M059J (cell line): Measurements from ENCODE around the gene ARMC9. TPM values are rescaled to one million over a fixed set of nuclear protein-coding genes. Genes with fewer than 3 reads are reported as not detected.

Experiments
- DNase-seq: peaks from one replicate; pipeline ENCODE4 v3.0.0-alpha.2; 2012; ENCODE audit warnings: low read depth
- total RNA-seq: library from RNA; depleted of rRNA; stranded (reverse); fragments of >200 nt; shearing (Covaris generic); gene quantifications from 2 replicates; pipeline ENCODE4 v1.2.3, GENCODE V29; 2014

Gene ARMC9
- total RNA-seq, 1 experiment from 2014 or later: 68.2 TPM

- DNase-seq: peak; percentile 90
Observed at GRCh38 chr2:231308631-231309428, 110.4 kb downstream of the ARMC9 start.

GRCh38 chr2:231312066-231312465, 113.6 kb downstream of the ARMC9 start:
- no peak for DNase-seq

DNA sequence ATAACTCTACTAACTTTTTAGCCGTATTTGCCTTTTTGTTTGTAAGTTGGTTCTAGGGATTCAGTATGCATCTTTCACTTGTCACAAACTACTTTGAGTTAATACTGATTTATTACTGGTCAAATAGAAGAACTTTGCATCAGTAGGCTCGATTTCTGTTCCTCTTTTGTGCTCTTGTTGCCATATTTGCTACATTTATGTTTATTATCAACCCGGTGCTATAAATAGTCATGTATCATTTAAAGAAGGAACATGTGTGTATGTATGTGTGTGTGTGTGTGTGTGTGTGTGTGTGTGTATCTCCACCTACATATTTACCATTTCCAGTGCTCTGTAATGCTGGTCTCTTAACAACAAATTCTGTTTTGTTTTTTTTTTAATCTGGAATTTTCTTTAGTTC, 117.5 kb downstream of the ARMC9 start:
- DNase-seq: no peak

GRCh38 chr2:231317579-231317978, 119.1 kb downstream of the ARMC9 start:
- no peak for DNase-seq

DNA sequence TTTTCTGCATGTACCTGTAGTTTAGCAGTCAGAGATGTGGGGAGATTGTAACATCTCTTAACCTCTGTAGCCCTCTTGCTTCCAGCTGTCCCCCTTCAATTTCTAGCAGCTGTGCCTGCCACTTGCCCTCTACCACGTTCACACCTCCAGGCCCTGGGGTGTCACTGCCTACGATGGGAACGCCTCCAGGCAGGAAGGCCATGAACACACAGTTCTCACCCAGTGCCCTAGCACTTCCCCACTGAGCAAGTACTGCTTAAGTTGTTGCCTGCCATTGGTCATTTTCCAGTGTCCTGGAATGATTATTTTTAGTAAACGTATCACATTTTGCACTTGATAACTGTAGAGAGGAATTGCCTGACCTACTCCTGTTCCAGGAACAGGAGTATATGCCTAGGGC, 120.0 kb downstream of the ARMC9 start:
- DNase-seq: no peak

DNA sequence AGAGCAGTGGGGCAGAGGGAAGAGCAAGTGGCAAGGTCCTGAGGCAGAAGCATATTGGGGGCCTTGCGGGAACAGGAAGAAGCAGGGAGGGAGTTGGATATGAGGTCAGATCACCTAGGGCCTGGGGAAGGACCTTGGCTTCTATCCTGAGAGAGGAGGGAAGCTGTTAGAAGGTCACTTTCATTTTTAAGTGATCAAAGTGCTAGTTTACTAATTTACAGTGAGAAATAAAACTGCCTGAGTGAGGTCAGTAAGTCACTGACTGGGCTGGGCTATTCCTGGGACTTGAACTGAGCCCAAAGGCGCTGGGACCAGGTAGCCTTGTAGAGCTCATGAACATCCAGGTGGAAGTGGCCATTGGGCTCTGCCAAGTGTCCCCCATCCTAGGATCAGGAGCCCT, 120.5 kb downstream of the ARMC9 start:
- DNase-seq: no peak

GRCh38 chr2:231319867-231320266, 121.4 kb downstream of the ARMC9 start:
- DNase-seq: no peak

DNA sequence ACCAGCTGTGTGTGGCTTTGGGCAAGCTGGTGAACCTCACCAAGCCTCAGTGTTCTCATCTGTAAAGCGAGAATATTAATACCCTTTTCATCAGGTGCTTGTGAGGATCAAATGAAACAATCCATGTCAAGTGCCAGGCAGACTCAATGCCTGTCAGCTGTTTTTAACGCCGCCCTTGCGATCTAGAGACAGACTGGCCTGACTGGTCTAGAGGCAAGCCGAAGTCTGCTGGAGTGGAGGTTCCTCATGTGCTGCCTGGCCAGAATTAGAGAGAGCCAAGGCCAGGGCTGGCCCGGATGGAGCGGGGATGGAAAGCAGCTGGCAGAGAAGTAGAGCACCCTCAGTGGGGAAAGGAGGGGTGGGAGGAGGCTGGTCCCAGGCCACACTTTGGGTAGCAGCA, 122.6 kb downstream of the ARMC9 start:
- no peak for DNase-seq

- DNase-seq: no peak
Observed at GRCh38 chr2:231321556-231322334, 123.3 kb downstream of the ARMC9 start.

GRCh38 chr2:231323316-231323715, 124.9 kb downstream of the ARMC9 start:
- no peak for DNase-seq

DNA sequence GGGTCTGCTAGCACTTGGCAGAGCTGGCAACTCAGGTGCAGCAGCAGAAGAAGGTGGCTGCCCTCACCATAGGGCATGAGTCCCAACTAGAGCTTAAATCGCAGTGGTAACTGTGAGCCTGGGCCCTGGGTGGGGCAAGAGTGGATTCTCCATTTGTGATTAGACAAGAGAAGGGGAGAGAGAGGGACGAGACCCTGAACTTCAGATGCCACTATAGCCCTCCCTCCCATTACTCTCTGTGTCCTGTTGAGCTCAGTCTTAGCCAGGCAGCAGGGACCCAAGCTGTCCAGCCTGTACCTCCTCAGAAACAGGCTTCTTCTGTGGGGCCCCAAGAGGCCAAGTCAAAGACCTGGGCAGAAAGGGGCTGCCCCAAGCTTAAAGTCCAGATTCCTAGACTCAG, 127.4 kb downstream of the ARMC9 start:
- DNase-seq: no peak

GRCh38 chr2:231326404-231326803, 128.0 kb downstream of the ARMC9 start:
- DNase-seq: no peak

DNA sequence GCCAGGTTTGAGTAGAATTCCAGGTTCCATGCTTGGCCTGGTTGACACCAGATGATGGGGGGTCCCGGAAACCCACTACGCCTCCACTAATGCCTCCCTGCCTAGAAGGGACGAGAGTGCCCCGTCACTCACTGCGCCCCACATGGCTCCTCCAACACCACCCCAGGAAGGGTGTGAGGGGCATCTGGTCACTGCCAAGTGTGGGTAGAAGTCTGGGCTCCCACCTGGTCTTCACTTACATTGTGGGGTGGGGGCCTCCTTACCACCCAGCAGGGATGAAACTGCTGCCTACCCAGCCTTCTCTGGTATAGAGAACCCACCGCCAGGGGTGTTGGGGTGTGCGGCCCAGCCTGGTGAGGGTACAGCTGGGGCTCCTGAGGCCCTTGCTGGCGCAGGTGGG, 131.9 kb downstream of the ARMC9 start:
- DNase-seq: no peak

DNA sequence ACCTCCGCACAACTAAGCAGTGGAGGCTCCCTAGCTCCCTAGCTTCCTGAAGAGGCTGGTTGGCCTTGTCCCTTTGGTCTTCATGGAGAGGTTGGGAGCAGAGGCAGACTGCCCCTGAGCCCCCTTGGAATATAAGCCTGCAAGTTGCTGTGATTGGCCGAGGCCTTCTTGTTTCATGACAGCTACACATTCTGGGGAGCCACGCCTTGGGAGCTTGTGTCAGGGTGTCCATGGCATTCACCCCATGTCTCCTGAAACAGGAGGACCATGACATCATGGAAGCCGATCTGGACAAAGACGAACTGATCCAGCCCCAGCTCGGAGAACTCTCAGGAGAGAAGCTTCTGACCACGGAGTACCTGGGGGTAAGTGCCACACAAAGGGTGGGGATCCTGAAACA, 133.1 kb downstream of the ARMC9 start:
- no peak for DNase-seq

- DNase-seq: peak; percentile 24
Observed at GRCh38 chr2:231332388-231332787, 134.0 kb downstream of the ARMC9 start.

GRCh38 chr2:231332872-231333500, 134.6 kb downstream of the ARMC9 start:
- DNase-seq: peak; percentile 23

- peak; percentile 11 for DNase-seq
Observed at GRCh38 chr2:231334179-231334930, 135.9 kb downstream of the ARMC9 start.

GRCh38 chr2:231334981-231335380, 136.6 kb downstream of the ARMC9 start:
- no peak for DNase-seq

DNA sequence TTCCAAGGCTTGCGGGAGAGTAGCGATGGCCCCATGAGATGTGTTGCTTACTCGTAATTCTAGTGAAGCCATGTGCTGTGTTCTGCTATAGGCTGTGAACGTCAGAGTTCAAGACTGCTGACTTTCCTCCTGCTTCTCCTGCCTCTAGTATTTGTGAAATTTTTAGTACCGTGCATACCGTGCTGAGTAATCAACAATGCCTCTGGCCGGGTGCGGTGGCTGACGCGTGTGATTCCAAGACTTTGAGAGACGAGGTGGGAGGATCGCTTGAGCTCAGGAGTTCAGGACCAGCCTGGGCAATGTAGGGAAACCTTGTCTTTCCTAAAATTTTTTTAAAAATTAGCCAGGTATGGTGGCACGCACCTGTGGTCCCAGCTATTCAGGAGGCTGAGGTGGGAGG, 137.2 kb downstream of the ARMC9 start:
- no peak for DNase-seq

- no peak for DNase-seq
Observed at GRCh38 chr2:231336236-231336635, 137.8 kb downstream of the ARMC9 start.

- no peak for DNase-seq
Observed at GRCh38 chr2:231336700-231337099, 138.3 kb downstream of the ARMC9 start.
